SK-N-SH (cell line): ENCODE data around the gene USPL1.

Experiments
- EP300 ChIP-seq, 2 experiments: IDR thresholded peaks; 2 replicates each; pipeline versions ENCODE4 v1.4.0 to v1.6.1; 2012; ENCODE audit warnings: borderline replicate concordance in 1 of 2, low read depth in 1 of 2, low read length in 1 of 2
- FOSL2 ChIP-seq: IDR thresholded peaks from 2 replicates; pipeline ENCODE4 v1.4.0; 2012; ENCODE audit warnings: low read depth, mild to moderate bottlenecking, moderate library complexity, borderline replicate concordance
- FOXJ3 ChIP-seq: sonication (generic); formaldehyde crosslinking; IDR thresholded peaks from 2 replicates; pipeline ENCODE4 v1.5.1; 2020; ENCODE audit warnings: mild to moderate bottlenecking, missing genetic modification reagents
- JUND ChIP-seq: IDR thresholded peaks from 2 replicates; pipeline ENCODE4 v1.4.0; 2012
- MXI1 ChIP-seq: IDR thresholded peaks from 2 replicates; pipeline ENCODE4 v1.6.1; 2012; ENCODE audit warnings: mild to moderate bottlenecking, low read depth, low read length, improper control_type of control experiment
- POLR2AphosphoS5 ChIP-seq: IDR thresholded peaks from 2 replicates; pipeline ENCODE4 v1.6.1; 2012; ENCODE audit warnings: low read depth, low read length
- RAD21 ChIP-seq: IDR thresholded peaks from 2 replicates; pipeline ENCODE4 v1.6.1; 2012; ENCODE audit warnings: mild to moderate bottlenecking, low read length
- RCOR1 ChIP-seq: fragments of 150-350 bp; IDR thresholded peaks from 2 replicates; pipeline ENCODE4 v1.6.1; 2017; ENCODE audit warnings: antibody characterized with exemption, low read length
- REST ChIP-seq: IDR thresholded peaks from 2 replicates; pipeline ENCODE4 v1.6.1; 2012; ENCODE audit warnings: mild to moderate bottlenecking, low read depth, low read length, moderate library complexity
- TEAD4 ChIP-seq: IDR thresholded peaks from 2 replicates; pipeline ENCODE4 v1.4.0; 2012; ENCODE audit warnings: mild to moderate bottlenecking, borderline replicate concordance; ENCODE audit not compliant: insufficient read depth
- YY1 ChIP-seq: IDR thresholded peaks from 2 replicates; pipeline ENCODE4 v1.4.0; 2012; ENCODE audit warnings: low read depth, mild to moderate bottlenecking
- TF ChIP-seq, protein P1 (sequence below): fragments of 200-600 bp; sonication (generic); IDR thresholded peaks from 2 replicates; pipeline ENCODE4 v1.6.1; 2017; ENCODE audit warnings: antibody characterized with exemption, mild to moderate bottlenecking, moderate library complexity

- TF ChIP-seq REST, result no peak
- TF ChIP-seq POLR2AphosphoS5, result no peak
- TF ChIP-seq FOXJ3, result no peak
- TF ChIP-seq JUND, result no peak
- no peak for TF ChIP-seq FOSL2
- TF ChIP-seq, protein P1, sequence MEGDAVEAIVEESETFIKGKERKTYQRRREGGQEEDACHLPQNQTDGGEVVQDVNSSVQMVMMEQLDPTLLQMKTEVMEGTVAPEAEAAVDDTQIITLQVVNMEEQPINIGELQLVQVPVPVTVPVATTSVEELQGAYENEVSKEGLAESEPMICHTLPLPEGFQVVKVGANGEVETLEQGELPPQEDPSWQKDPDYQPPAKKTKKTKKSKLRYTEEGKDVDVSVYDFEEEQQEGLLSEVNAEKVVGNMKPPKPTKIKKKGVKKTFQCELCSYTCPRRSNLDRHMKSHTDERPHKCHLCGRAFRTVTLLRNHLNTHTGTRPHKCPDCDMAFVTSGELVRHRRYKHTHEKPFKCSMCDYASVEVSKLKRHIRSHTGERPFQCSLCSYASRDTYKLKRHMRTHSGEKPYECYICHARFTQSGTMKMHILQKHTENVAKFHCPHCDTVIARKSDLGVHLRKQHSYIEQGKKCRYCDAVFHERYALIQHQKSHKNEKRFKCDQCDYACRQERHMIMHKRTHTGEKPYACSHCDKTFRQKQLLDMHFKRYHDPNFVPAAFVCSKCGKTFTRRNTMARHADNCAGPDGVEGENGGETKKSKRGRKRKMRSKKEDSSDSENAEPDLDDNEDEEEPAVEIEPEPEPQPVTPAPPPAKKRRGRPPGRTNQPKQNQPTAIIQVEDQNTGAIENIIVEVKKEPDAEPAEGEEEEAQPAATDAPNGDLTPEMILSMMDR, result no peak
- no peak for TF ChIP-seq TEAD4
- TF ChIP-seq YY1, result no peak
- no peak for TF ChIP-seq RAD21
- no peak for TF ChIP-seq EP300 (IDR thresholded peaks at IDR 0.05; ENCODE audit: borderline replicate concordance in 1 of 2, low read depth in 1 of 2, low read length in 1 of 2)
- no peak for TF ChIP-seq MXI1
- TF ChIP-seq RCOR1, result no peak
These were observed 29.7 kb downstream of the USPL1 start for GRCh38 chr13:30647420-30647819.
